EL (cell line): ENCODE results near the gene NOX4.
"Not testable (repeated sequence)": the region's sequence is repeated elsewhere in the genome, so short reads cannot be mapped to it uniquely, and the experiment has no call there.

Experiments
- DNase-seq: peaks from one replicate; pipeline ENCODE4 v3.0.0-alpha.2; 2016

NOX4 gene

DNA sequence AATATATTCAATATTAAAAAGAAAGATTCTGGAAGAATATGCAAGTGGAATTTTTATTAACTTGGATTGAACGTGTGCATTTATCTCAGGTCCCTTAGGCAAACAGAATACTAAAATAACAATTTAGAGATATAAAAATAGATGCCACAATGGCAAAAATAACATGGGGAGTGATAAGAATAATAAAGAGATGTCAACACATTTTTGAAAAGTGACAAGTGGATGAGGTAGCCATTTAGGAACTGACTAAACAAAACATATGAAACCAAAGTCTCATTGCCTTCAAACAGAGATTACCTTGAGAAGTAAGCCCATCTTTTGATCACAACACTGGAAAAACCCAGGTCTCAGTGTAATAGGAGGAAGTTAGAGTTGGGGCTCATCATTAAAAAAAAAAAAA, 112.2 kb downstream of the NOX4 start:
- DNase-seq: not testable (repeated sequence)

- not testable (repeated sequence) for DNase-seq
Observed at GRCh38 chr11:89369356-89369755, 121.8 kb downstream of the NOX4 start.

DNA sequence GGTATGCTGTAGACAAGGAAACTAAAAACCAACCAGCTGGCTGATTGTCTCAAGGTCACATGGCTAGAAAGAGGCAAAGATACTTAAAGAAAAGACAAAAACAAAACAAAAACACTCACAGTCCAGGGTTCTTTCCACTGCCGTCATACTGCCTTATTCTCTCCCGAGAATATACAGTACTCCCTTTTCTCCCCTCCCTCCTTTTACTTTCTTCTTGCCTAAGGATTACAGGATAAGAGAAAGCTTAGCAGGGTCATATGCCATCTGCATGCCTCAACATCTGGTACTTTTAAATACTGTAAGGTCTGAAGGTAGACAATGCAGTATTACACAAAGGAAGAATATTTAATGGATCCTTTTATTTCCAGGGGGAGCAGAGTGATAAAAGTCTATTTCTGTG, 126.3 kb downstream of the NOX4 start:
- not testable (repeated sequence) for DNase-seq

GRCh38 chr11:89361734-89362133, 129.4 kb downstream of the NOX4 start:
- no peak for DNase-seq

GRCh38 chr11:89359208-89359607, 132.0 kb downstream of the NOX4 start:
- DNase-seq: not testable (repeated sequence)

GRCh38 chr11:89358761-89359160, 132.4 kb downstream of the NOX4 start:
- no peak for DNase-seq

DNA sequence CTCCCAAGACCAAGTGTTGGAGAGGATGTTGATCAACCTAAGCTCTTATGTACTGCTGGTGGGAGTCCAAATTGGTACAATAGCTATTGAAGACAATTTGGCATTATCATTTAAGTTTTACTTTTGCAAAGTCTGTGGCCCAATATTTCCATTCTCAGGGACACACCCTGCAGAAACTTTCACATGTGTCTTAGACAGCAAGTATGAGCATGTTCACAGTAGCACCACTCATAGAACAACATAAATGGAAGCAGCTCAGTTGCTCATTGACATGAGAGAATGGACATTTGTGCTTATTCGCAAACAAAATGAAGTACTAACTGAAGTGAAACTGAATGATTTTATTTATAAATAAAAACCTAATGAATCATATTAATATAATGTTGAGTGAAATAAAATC, 135.5 kb downstream of the NOX4 start:
- no peak for DNase-seq

DNA sequence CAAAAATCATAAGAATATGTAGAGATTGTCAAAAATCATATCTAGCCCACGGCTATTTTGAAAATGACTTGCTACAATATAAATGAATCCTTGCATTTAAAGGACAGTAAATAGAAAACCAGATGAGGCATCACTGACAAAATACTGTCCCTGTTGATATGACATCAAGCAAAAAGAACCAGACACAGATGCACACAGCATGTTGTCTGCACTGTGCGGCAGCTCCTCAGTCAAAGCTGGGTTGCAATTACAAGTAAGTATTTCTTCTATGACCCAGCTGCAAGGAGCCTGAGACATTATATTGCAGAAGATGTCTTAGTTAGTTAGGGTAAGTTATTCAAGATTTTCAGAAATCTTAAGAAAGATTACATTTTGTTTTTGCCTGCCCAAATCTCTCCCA, 136.7 kb downstream of the NOX4 start:
- not testable (repeated sequence) for DNase-seq

DNA sequence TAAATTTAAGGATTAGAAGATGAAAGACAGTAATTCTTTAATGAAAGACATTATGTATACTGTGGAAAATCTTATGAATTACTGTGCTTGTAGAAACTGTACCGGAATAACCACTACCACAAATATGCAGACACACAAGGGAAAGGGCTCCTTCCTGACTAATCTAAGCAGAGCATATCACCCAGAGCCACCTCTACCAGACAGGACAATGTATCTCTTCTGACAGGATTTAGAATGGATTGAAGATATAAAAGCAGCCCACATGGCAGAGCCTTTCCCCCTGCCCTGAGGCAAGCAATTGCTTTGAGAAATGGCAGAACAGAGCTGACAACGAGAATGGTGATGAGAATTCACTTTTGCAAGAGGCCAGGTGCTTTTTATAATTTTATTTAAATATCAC, 144.1 kb downstream of the NOX4 start:
- no peak for DNase-seq

- no peak for DNase-seq
Observed at GRCh38 chr11:89346601-89347000, 144.6 kb downstream of the NOX4 start.

GRCh38 chr11:89342880-89343572, 148.1 kb downstream of the NOX4 start:
- not testable (repeated sequence) for DNase-seq

GRCh38 chr11:89340450-89340849, 150.7 kb downstream of the NOX4 start:
- peak; percentile 28 for DNase-seq

DNA sequence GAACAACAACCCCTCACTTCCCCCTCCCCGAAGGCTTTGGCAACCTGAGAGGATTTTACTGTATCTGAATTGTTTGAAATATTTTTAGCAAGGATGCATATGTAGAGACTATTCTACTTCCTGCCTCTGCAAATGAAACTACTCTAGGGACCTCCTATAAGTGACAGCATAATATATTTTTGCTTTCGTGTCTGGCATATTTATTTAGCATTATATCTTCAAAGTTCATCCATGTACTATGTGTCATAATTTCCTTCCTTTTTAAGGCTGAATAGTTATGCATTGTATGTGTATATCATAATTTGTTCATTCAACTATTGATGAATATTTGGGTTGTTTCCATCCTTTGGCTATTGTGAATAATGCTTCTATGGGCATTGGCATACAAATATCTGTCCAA, 153.1 kb downstream of the NOX4 start:
- not testable (repeated sequence) for DNase-seq

DNA sequence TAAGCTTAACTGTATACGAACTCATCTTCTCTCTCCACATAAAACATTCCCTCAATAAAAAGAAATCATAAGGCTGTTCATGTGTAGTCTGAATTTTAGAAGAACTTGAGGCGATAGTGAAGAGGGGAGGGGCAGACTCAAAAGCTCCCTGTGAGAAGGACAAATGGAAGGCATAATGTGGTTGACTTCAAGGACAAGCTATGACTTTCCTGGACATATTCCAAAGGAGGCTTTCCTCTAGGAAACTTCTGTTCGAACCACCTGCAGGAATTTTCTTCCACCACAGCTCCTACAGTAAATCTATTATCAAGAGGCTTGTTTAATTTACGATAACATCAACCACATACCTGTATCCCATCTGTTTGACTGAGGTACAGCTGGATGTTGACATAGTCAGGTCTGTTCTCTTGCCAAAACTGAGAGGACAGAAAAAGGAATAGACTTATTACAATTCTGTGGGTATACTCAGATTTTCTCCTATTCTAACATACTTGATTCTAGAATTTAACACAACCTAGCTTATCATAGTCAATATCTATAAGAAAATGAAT, 154.0 kb downstream of the NOX4 start:
- not testable (repeated sequence) for DNase-seq

DNA sequence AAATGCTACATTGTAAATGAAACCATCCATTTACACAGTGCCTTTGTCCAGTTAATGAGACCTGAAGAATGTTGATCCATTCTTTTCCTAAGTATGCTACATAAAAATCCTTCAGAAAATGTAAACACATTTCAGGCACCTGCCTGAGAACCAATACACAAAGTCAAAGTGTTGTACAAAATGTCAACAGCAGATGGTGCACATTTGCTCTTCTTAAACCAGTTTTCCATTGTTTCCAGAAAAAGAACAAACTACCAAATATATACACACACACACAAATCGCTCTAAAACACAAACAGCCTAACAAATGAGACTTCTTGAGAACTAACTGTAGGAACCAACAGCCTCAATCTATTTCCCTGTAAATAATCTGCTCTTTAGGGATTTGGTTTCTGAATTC, 157.5 kb downstream of the NOX4 start:
- DNase-seq: peak; percentile 23

DNA sequence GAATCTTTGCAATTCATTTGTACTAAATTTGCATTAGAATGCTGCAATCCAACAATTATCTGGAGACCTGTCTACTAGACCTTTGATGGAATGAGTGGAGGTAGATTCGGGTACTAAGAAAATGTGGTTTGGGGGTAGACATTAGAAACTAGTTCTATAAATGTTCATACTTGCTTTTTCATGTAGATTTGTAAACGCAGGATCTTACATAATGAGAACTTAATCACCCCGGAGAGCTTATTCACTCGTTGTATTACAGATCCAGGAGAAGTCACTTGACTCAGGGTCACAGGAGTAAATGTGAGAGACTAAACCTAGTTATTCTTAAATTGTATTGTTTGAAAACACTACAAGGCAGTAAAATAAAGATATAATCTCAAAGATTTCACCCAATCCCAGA, 159.2 kb downstream of the NOX4 start:
- not testable (repeated sequence) for DNase-seq

DNA sequence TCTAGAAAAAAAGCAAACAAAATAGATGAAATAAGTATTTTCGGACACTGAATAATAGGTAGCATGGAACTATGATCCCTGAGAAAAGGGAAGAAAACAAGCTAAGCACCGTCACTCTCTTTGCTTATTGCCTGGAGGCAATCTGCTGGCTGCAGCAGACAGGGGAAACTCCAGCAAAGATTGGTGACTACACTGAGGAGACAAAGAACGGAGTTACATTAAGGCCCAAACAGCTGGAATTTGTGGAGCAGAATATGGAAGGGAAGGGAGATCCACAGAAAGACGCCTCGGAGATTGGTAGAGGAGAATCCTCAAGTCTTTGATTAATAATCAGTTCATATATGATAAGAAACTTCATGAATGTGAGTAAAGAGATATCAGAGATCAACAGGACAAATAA, 163.3 kb downstream of the NOX4 start:
- DNase-seq: no peak

DNA sequence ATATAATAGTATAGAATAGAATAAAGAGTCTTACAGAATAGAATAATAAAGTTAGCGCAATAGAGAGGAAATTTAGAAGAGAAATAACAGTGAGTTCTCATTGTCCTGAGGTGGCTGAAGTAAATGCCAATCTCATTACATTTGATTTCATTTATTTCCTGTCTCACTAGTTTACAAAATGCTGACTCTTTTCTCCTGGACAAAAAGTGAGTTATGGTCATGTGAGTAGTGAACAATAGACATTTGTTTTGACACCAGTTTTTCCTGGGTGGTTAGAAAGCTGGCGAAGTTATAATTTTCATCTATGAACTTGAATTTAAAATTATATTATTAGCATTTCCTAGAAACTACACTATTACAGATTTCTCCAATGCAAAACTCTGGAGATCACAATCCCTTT, 169.8 kb downstream of the NOX4 start:
- no peak for DNase-seq

DNA sequence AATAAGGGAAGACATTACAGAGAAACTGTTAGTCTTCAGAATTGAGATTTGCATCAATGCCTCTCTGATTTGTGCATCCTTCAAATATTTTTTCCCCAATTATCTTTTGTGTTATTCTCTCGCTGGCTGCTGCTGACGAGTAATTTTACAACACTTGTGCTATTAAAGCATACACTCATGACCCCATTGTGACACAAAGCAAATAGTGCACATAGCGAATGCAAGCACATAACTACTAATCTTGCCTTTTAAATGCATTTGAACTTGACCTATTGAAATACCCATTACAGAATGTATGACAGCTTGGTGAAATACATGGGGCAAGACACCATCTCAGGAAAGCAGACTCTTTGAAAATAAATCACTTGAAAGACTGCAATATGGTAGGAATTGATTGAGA, 180.6 kb downstream of the NOX4 start:
- not testable (repeated sequence) for DNase-seq

DNA sequence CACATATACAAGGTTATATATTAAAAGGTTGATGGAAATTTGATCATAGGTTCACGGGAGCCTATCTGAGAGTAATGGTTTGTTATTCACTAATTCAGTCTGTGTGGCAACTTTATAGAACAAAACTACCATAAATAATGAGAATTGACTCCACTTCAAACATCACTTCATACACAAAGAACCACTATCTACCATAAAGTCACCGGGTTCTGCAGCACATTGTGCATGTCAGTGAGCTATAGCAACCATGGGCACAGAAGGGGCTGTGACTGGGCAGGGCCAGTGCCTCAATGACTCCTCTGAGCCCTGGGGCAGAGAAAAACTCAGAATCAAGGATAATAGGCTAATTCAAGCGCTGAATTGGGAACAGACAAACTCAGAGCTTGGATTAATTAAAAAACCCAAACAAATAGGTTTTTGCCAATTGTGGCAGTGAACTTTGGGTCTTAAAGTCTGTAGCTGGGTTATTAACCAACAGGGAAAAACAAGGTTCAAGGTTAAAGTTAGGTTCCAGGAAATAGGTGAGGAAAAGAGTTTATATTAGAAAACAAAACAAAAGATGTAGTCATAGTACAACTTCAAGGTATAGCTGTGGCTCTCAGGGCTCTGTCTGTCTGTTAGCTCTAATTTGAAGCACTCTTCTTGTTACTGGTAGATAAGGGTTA, 181.7 kb downstream of the NOX4 start:
- DNase-seq: not testable (repeated sequence)

DNA sequence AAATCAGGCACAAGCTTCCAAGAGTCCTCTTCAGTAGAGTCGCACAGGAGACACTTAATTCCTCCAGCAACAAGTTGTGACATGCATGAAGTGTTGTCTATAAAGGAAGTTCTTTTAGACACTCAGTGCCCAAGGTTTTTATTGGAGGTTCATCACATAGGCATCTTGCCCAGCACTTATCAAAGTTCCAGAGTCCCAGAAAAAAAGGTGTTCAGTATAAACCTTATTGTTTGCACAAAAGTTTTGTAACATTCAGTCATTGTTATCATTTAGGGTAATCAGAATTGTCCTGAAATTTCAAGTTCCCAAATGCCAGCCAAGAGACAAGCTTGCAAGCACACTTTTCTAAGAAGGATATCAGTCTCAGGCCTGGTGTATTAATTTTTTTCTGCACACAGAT, 182.9 kb downstream of the NOX4 start:
- not testable (repeated sequence) for DNase-seq

- DNase-seq: not testable (repeated sequence)
Observed at GRCh38 chr11:89303029-89303428, 188.1 kb downstream of the NOX4 start.

DNA sequence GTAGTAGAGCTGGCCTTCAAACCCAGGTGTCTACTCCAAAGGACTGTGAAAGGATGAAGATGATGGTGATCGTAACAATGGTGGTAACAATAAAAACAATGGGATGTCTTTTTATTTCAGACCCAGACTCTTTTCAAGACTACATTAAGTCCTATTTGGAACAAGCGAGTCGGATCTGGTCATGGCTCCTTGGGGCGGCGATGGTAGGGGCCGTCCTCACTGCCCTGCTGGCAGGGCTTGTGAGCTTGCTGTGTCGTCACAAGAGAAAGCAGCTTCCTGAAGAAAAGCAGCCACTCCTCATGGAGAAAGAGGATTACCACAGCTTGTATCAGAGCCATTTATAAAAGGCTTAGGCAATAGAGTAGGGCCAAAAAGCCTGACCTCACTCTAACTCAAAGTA, 196.2 kb downstream of the NOX4 start:
- DNase-seq: not testable (repeated sequence)

DNA sequence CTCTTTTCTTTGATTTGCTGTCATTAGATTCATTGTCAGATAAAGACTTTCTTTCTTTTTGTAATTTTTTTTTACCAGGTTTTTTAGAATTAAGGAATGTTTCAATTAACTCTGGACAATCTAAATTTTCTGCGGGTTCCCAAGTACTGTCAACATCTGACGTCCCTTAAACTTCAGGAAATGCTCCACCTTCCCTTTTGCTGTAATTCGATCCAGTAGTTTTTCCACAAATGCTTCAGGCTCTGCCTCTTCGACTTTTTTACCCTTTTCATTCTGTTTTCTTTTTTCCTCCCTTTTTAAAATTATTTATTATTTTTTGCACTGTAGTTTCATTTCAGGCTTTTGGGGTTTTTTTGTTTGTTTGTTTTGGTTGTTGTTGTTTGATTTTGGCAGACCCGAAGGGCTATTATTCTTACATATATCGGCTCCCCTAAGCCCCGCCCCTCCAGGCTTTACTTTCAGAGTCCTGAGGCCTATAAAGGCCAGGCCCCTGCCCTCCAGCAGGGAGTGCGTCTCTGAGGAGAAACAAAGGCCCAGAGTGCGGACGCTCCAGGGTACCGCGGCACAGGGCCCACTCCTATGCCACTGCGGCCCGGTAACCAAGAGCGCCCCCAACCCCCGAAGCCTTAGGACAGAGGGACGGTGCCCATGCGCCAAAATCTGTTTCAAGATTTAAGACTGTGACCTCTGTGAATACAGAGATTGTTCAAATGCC, 197.1 kb downstream of the NOX4 start:
- no peak for DNase-seq
